Brain microvascular endothelial cell (primary cell): ENCODE data around the gene LOXHD1.

Experiments used
- DNase-seq: peaks from one replicate; pipeline ENCODE4 v3.0.0-alpha.2; 2020
- H3K27ac ChIP-seq: fragments of 250-450 bp; sonication (Bioruptor Pico); 2 replicates; pipeline ENCODE4 v1.5.1; 2020; ENCODE audit warnings: mild to moderate bottlenecking, moderate library complexity
- H3K27me3 ChIP-seq: fragments of 250-450 bp; sonication (Bioruptor Pico); replicated peaks from 2 replicates; pipeline ENCODE4 v1.5.1; 2020; ENCODE audit warnings: mild to moderate bottlenecking
- H3K36me3 ChIP-seq: fragments of 250-450 bp; sonication (Bioruptor Pico); replicated peaks from 2 replicates; pipeline ENCODE4 v1.5.1; 2020; ENCODE audit warnings: mild to moderate bottlenecking
- H3K4me3 ChIP-seq: 2 replicates; pipeline ENCODE4 v1.5.1; 2011; ENCODE audit warnings: low read depth, mild to moderate bottlenecking, control low read depth, low read length, moderate library complexity
- CTCF ChIP-seq: IDR thresholded peaks from 2 replicates; pipeline ENCODE4 v1.5.1; 2011; ENCODE audit warnings: low read depth, mild to moderate bottlenecking, moderate library complexity, low read length, control low read depth, inconsistent platforms; ENCODE audit errors: missing control alignments
- in situ Hi-C: cut with HindIII; loops from 2 replicates; pipeline ENCODE4 v1.10.0; 2017; ENCODE audit warnings: low sequenced_read_pairs, low pct_ligation_motif_present

Gene LOXHD1

GRCh38 chr18:46429130-46429529 lies 227.9 kb downstream of the LOXHD1 start:
- Histone ChIP-seq H3K27me3 (no peaks in the 10 kb centered on the region), H3K4me3 (no peak overlapping the region), H3K27ac (no peak overlapping the region), H3K36me3 (no peaks in the 10 kb centered on the region)
- DNase-seq: no peak
- in situ Hi-C loops: no loop called here
- no peak for TF ChIP-seq CTCF

- no peak for TF ChIP-seq CTCF
- no peaks in the 10 kb centered on the region for H3K36me3 ChIP-seq
- in situ Hi-C loops: no loop called here
Observed at GRCh38 chr18:46428368-46428767, 228.7 kb downstream of the LOXHD1 start.

GRCh38 chr18:46427216-46427995 lies 229.6 kb downstream of the LOXHD1 start:
- Histone ChIP-seq H3K27ac (no peak overlapping the region), H3K4me3 (no peak overlapping the region), H3K27me3 (no peaks in the 10 kb centered on the region), H3K36me3 (no peaks in the 10 kb centered on the region)
- TF ChIP-seq CTCF: no peak
- in situ Hi-C loops: no loop called here
- no peak for DNase-seq

More at GRCh38 chr18:46428368-46428767, 228.7 kb downstream of the LOXHD1 start:
- H3K27ac ChIP-seq: no peak overlapping the region
- no peaks in the 10 kb centered on the region for H3K27me3 ChIP-seq
- DNase-seq: no peak
- H3K4me3 ChIP-seq: no peak overlapping the region
